GM04503 (cell line): Measurements from ENCODE around the gene KRT23.
"Not testable (repeated sequence)": the region's sequence is repeated elsewhere in the genome, so short reads cannot be mapped to it uniquely, and the experiment has no call there.

Experiments used
- DNase-seq: peaks from one replicate; pipeline ENCODE4 v3.0.0-alpha.2; 2012; ENCODE audit warnings: low read depth

The KRT23 gene

DNA sequence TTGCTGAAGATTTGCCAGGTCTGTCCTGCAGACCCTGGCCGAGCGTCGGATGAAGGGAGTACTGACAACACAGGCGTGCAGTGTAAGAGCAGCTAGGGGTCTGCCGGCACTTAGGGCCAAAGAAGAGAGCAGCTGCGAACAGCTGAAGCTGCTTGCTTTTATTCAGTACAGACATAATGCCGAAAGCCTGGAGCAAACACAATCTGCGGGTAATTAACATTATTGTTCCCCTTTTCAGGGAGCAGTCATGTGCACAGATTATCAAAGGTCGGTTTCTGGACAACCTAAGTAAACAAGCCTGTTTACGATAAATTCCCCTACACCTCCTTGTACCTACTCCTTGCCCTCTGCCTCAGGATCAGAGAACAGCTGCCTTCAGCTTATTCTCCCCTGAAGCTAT lies 12.0 kb upstream of the KRT23 start:
- DNase-seq: no peak

DNA sequence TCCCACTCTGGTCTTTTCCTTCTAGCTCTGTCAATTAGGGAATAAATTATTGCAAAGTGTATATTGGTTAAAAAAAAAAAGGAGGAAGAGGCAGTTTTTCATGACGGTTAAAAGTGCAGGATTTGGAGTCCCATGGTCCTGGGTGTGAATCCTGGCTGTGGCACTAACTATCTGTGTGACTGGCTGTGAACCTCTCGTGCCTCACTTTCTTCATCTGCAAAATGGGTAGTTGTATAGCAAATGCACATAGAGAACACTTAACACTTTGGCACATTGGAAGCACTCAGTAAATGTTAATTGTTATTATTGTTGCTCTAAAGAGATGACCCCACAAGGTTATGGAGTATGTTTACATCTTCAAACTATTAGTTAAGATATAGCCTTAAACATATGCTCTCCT lies 10.5 kb upstream of the KRT23 start:
- no peak for DNase-seq

DNA sequence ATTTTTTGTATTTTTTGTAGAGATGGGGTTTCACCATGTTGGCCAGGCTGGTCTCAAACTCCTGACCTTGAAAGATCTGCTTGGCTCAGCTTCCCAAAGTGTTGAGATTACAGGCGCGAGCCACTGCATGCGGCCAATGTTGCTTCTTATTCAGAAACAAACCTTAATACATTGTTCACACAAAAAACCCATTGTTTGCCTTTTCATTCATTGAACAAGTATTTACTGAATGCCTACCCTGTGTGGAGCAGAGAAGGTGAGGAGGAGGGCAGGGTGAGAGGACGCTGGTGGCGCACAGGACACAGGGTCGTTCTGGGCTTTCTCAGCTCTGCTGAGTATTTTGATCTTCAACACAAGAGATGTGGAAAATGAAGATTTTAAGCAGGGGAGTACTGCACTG lies 8.0 kb upstream of the KRT23 start:
- DNase-seq: no peak

DNA sequence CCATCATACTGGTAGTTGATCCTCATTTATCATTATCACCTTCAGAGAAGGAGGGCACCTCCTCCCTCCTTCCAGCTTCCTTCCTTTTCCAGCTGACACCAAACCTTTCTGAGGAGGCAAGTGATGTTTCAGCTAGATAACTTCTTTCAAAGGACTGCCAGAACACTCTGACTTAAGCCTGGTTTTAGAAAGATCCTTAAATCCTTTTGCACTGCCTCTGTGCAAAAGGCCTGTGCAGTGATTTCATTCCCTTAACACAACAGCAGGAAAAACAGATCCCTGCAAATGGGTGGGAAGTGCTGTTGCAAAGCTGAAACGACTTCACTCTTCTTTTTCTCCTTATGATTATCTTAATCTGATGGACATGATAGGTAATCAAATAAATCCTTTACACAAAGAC lies 7.1 kb upstream of the KRT23 start:
- DNase-seq: no peak

DNA sequence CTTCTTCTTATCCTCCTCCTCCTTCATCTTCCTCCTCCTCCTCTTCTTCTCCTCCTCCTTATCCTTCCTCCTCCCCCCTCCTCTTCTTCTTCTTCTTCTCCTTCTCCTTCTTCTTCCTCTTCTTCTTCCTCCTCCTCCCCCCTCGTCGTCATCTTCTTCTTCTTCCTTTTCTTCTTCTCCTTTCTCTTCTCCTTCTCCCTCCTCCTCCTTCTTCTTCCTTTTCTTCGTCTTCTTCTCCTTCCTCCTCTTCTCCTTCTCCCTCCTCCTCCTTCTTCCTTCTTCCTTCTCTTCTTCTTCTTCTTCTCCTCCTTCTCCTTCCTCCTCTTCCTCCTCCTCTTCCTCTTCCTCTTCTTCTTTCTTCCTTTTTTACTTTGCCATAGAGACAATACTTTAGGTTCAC lies 5.1 kb upstream of the KRT23 start:
- DNase-seq: no peak

DNA sequence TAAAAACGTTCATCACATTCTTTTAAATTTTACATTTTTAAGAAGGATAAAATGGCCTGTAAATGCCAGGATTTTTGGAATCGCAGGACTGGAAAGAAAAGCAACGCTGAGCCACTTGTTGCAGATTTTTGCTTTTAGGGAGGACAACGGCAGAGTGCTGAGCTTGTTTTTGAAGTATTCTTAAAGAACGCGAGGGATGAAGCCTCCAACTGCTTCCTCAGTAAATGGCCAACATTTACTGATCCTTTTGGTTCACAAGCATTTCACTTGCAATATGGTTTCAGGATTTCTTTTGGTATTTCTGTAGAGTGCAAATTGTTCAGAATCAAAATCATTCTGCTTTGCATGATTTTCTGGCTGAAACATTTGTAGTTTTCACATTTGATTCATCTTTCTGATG lies 2.8 kb upstream of the KRT23 start:
- no peak for DNase-seq

DNA sequence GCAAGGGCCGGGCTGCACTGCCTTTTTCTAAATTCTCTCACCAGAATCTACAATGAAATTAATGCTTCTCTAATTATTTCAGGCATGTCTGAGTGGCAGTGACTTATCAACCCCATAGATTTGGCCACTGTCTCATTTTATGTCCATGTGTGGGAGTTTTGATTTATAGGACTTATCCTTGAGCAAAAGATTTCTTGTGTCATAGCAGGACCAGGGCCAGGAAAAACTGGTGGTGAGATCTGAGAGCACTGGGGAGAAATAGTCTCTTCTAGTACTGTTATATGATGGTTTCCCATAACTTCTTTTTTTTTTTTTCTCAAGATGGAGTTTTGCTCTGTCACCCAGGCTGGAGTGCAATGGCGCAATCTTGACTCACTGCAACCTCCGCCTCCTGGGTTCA lies 1.5 kb upstream of the KRT23 start:
- peak; percentile 49 for DNase-seq

DNA sequence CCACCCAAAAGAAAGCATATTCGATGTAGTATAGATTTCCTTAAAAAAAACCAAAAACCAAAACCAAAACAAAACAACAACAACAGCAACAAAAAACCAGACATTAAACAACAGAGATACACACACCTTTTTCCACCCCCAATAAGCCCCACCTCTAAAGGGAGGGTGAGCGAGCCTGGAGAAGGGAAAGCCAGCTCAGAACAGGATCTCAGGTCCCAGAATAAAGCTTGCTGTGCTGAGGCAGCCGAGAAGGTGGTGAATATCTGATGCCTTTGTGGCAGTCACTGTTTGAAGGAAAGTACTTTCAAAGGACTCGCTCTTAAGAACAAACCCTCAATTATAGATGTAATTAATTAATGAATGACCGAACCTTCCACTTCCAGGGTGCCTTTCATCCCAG lies 470 bp downstream of the KRT23 start:
- DNase-seq: no peak

DNA sequence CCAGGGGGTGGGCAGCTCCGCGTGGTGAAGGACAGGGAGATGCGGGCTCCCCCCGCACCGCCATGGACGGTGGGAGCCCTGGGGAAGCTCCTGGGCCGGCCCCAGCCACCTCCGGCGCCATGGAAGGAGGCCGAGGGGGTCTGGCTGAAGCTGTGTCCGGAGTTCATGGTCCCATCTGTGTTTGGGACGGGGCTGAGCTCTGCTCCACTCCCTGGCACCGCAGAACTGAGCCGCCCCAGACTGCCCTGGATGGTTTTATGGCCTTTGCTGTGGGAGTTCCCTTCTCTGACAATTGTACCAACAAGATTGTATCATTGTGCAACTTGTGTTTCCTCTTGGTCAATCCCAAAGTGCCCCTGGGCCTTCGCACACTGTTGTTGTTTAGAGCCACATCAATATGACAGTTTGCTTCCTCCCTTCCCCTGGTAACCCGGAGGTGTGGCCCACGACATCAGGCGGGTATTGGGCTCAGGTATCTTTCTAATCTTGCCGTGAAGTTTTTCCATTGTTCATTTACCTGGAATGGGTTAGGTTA lies 942 bp downstream of the KRT23 start:
- no peak for DNase-seq

DNA sequence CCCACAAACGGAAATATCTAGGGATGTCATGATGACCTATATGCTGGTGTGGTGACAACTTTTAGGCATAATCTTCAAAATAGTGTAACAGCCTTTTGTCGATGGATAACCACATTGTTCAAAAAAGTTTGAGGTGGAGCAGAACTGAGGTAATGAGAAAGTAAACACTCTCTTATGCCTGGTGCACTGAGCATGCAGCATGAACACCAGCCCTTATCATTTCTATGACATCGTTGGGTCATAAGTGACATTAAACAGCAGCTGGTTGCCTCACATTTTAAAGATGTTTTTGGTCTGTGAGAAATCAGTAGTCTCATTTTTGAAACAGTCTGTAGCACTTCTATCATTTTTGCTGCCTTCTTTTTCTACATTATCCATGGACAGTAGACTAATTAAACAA lies 1.8 kb downstream of the KRT23 start:
- no peak for DNase-seq

DNA sequence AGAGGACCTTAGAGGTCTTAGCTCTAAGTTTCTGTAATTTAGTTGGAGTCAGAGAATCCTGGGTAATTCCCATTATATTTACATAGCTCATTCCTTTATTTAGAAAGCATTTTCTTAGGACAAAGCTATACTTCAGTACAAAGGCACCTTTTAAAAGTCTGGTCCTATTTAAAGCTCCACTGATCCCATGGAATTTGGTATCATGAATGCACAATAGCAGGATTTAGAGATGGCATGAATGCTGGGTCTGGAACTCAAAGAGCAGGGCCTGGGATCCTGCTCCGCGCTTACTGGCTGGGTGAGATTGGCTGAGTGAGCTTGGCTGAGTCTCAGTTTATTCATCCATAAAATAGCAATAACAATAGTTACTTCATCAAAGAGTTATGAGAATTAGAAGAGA lies 4.8 kb downstream of the KRT23 start:
- no peak for DNase-seq

DNA sequence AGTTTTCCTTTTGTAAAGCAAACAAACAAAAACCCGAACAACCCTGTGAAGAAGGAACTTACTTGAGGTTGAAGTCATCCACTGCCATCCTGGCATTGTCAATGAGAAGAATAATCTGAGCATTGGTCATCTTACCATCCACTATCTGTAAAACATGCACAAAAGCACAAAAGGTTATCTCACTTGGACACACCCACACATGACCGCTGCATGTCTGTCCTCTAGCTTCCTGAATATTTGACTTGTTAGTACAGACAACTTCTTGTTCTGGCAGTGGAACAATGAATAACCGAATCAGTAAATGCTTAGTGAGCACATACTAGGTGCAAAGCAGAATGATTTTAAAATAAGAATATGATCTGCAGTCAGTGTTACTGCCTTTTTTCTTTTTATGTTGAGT lies 6.1 kb downstream of the KRT23 start:
- DNase-seq: no peak

DNA sequence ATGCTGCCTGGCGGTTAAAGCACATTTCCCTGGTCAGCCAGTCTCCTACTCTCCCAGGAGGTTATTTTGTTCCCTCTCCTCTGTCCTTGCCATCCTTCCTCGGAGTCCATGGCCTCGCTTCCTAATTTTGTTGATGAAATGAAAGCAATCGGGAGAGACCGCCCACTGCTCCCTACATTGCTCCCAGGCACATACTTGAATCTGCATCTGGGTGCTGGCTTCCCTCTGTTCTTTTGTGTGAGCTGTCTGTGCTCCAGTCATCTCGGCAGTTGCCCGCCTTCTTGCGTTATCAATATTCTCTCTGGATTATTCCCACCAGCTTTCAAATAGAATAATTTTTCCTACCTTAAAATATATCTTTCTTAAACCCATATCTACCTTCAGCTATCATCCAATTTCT lies 11.1 kb downstream of the KRT23 start:
- DNase-seq: no peak

DNA sequence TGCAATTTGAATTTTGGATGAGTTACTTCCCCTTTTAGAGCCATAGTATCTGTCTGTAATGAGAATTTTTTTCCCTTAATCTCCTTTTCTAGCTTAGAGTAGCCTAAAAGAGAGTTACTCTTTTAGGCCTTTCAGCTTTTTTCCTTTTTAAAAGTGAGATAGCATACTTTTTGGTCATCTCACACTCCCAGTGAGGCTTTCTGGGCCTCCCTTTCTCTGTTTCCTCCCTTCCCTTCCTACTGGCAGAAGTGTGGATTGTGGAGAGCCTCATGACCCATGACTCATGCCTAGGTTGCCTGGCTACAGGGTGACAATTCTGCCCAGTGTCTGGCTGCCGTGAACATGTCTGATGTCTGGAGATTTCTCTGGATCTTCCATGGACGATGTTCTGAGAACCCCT lies 15.2 kb downstream of the KRT23 start:
- peak; percentile 78 for DNase-seq

DNA sequence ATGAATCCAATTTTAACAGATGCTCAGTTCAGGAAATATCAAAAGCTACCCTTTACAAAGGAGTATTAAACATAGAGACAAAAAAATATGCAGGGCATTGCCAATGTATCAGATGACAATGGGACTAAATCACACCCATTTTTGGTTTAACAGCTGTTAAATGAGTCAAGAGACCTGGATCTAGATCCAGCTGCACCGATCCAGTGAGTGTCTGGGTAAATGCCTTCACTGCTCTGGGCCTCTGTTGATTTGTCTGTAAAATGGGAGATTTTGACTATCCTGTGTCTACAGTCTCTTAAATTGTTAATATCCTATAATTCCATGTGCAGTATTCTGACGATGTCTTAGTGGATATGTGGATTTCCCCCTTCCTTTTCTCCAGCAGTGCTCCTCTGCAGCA lies 16.4 kb downstream of the KRT23 start:
- DNase-seq: no peak

DNA sequence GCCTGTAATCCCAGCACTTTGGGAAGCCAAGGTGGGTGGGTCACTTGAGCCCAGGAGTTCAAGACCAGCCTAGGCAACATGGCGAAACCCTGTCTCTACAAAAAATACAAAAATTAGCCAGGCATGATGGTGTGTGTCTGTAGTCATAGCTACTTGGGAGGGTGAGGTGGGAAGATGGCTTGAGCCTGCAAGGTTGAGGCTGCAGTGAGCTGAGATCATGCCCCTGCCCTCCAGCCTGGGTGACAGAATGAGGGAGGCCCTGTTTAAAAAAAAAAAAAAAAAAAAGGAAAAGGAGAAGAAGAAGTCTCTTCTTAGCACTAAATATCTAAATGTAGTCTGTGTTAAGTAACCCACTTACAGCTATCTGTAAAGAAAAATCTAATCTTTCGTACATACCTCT lies 20.3 kb downstream of the KRT23 start:
- DNase-seq: not testable (repeated sequence)

DNA sequence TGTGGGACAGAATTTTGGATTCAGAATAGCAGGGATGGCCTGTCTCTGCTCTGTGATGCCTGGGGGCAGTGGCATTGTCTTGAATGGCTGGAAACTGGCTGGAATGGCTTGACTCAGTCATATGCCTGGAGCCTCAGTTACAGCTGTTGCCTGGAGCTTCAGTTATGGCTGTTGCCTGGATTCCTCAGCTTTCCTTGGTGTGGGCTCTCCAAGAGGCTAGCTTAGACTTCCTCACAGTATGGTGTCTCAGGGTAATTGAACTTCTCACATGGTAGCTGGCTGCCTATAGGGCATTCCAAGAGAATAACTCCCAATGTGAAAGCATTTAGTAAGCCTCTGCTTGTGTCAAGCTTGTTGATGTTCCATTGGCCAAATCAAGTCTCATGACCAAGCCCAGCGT lies 21.1 kb downstream of the KRT23 start:
- DNase-seq: no peak

DNA sequence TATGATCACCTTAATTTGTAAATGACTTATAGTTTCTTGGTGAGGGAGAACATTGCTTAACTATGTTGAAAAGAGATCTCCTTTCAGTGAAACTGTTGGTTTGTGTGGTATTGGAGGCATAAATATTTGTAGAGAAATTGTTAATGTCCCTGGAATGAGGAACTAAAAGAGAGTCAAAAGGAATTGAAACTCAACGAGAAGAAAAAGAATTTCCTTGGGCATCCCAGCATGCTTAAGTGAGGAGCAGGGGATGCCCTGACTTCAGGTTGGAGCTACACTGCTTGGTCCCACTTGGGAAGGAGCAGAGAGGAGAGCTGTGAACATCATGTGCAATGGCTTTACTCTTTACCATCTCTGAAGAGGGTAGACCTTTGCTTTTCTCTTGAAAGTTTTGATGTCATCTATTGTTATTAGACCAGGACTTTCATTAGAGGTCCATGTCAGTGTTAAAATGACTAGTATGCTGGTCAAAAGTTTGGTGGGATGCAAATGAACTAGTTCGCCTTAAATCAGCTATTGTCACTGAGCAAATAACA lies 21.7 kb downstream of the KRT23 start:
- peak; percentile 67 for DNase-seq

DNA sequence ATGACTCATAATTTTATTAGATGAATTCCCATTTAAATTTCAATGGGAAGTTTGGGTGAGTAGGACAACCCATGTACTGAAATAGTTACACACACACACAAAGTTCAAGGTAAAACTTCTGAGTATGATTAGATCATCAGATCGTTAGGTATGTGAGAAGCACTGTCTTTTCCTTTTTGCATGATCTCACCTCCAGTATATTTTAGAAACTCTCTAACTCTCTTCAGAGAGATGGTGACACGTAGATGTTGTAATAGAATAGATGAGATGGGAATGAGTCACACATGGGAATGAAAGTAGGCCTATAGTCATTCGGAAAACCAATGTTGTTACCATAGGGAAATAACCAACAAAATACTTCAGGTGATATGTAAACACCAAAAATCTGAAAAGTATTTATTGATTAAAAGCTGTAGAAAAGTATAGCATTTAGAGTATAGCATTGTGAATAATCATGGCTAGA lies 22.2 kb downstream of the KRT23 start:
- DNase-seq: peak; percentile 97

DNA sequence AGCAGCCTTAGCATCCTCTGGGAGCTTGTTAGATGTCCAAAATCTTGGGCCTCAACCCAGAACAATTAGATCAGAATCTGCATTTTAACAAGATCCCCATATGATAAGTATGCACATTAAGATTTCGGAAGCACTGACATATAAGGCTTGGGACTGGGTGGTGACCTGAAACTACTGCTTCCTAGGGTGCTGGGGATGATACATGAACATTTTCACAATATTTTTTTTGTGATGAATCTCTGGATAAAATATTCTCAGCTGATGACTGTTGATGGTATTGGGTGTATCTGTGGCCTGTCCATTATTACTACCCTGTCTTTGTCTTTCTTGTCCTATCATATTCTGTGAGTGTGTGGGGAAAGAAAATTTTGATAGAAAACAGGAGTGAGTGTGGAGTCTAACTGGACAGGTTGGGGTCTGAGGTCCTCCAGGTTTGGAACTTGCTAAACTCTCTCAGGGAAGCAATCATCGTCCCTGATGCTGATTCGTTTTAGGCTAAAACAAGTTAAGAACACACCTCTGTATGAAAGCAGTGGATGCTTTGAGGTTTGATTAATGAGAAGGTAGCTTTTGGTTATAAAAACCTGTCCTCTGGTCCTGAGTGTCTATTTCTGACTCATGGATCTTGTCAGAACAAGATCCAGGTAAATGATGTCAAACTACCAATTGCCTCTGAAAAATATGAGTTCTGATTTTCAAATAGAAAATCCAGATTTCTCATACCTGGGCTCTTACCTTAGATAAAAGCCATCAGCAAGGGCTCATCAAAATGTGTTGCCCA lies 23.2 kb downstream of the KRT23 start:
- DNase-seq: no peak

DNA sequence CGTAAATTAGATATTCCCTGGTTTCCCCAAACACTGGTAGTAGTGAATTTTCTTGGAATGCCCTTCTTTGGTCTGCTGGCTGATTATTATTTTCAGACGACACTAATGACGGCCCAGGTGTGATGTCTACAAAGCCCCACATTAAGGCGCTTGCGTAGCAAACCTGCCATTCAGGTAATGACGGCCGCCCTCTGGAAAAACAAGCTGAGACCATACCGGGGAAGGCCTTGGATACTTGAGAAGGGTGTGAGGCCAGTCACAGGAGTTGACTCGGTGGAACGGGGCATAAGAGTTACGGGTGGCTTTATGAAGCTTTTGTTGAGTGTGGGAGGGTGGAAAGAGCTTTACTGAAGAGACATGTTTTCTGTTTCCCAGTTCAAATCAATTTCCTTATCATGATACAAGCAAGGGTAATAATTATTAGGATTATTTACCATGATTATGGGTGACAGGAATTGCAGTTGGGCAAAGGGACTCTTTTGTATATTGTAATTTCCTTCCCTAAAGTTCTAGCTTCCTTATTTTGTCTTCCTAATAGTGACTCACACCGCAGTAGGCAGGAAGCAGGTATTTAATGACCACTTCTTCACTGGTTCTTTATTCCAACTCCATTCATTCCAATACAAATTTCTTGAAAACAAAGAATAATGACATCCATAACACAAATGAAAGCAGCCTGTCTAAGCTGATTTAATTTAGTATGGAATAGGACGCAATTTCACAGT lies 24.8 kb downstream of the KRT23 start:
- DNase-seq: no peak

DNA sequence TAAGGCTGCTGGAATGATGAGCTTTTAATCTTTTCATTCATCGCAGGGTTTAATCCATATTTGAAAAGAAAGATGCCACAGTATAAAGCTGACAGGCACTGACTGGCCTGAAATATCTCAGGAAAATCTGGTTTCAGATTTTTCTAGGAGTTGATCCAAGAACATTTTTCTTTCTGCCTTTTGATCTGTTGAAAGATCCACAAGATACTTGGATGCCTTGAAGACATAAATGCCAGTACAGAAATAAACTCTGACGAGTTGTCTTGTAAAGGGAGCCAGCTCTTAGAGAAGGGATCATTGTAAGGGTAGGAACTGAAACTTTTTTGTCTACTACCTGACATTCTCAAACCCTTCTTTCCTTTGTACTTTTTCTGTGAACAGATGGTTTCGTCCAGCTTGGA lies 27.0 kb downstream of the KRT23 start:
- DNase-seq: peak; percentile 95

DNA sequence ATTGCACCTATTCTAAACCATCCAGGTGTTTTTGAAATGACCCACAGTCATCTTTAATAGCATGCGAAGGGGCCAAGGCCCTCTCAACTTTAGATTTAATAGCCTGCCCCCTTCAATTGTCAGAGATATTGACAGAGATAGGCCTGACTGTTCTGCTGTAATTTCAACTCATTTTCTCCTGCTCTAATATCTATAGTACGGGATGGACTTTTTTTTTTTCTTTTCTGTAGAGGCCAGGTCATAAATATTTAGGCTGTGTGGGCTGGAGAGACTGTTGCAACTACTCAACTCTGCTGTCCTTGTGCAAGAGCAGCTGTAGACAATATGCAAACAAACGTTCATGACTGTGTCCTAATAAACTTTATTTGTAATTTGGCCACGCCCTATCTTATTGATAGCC lies 27.7 kb downstream of the KRT23 start:
- peak; percentile 71 for DNase-seq
